CD4-positive, alpha-beta T cell (primary cell): ENCODE results near the gene CYP19A1. TPM values are rescaled to one million over a fixed set of nuclear protein-coding genes. Genes with fewer than 3 reads are reported as not detected.

Source experiments
- ATAC-seq: fragments of 200-7000 bp; cut with Tn5 transposase; one replicate; pipeline ENCODE4 v1.10.0; 2022; ENCODE audit warnings: mild to moderate bottlenecking; ENCODE audit not compliant: poor library complexity
- CTCF ChIA-PET: fragments of 350-600 bp; sonication (Branson Sonifier 250); formaldehyde crosslinking; loops from one replicate; lab custom pipeline; 2021; ENCODE audit warnings: antibody characterized with exemption, inconsistent platforms; lab: Charles Lee
- POLR2A ChIA-PET: fragments of 350-600 bp; sonication (Branson Sonifier 250); formaldehyde crosslinking; loops from one replicate; lab custom pipeline; 2021; ENCODE audit warnings: antibody characterized with exemption, inconsistent platforms; lab: Charles Lee
- DNase-seq, 14 experiments: peaks; one replicate each; pipeline ENCODE4 v3.0.0-alpha.2; 2013 to 2020; ENCODE audit warnings: mixed read lengths in 2 of 14
- H3K27ac ChIP-seq, 2 donors: one replicate each; pipeline versions ENCODE4 v1.5.1 to v1.7.0; 2013; ENCODE audit warnings: low read length in 2 of 2, low read depth in 1 of 2, mild to moderate bottlenecking in 1 of 2
- H3K27me3 ChIP-seq, 2 experiments: 1 replicate in 1 of 2; 2 replicates in 1 of 2; pipeline versions ENCODE4 v1.6.1 to v1.7.0; 2013; ENCODE audit warnings: low read length in 2 of 2, control low read depth in 1 of 2, mild to moderate bottlenecking in 1 of 2, moderate library complexity in 1 of 2; ENCODE audit not compliant: insufficient read depth in 2 of 2, control insufficient read depth in 1 of 2
- H3K36me3 ChIP-seq: one replicate; pipeline ENCODE4 v1.6.1; 2013; ENCODE audit warnings: low read length, control low read depth; ENCODE audit not compliant: insufficient read depth
- H3K4me1 ChIP-seq: one replicate; pipeline ENCODE4 v1.6.1; 2013; ENCODE audit warnings: low read length, control low read depth; ENCODE audit not compliant: insufficient read depth
- H3K4me3 ChIP-seq: one replicate; pipeline ENCODE4 v1.5.1; 2013; ENCODE audit warnings: mild to moderate bottlenecking, low read length, moderate library complexity
- H3K9me3 ChIP-seq, 2 experiments: 1 replicate in 1 of 2; 2 replicates in 1 of 2; pipeline versions ENCODE4 v1.6.1 to v1.7.0; 2013; ENCODE audit warnings: low read length in 2 of 2, mild to moderate bottlenecking in 2 of 2, control low read depth in 1 of 2, moderate library complexity in 1 of 2; ENCODE audit not compliant: control insufficient read depth in 1 of 2, insufficient read depth in 1 of 2
- H3K27ac Mint-ChIP-seq: one replicate; pipeline ENCODE4 v1.8.0; 2020; ENCODE audit warnings: mixed read lengths
- H3K27me3 Mint-ChIP-seq: one replicate; pipeline ENCODE4 v1.8.0; 2021; ENCODE audit warnings: mixed read lengths
- H3K36me3 Mint-ChIP-seq: one replicate; pipeline ENCODE4 v1.8.0; 2021; ENCODE audit warnings: low read depth, mixed read lengths
- H3K4me1 Mint-ChIP-seq: one replicate; pipeline ENCODE4 v1.8.0; 2021; ENCODE audit warnings: low read depth, mixed read lengths
- H3K4me3 Mint-ChIP-seq: one replicate; pipeline ENCODE4 v1.8.0; 2020; ENCODE audit warnings: mild to moderate bottlenecking, mixed read lengths
- H3K9me3 Mint-ChIP-seq: one replicate; pipeline ENCODE4 v1.8.0; 2020; ENCODE audit warnings: mixed read lengths
- CTCF ChIP-seq: fragments of 200-600 bp; IDR thresholded peaks from one replicate; pipeline ENCODE4 v1.8.0; 2022; ENCODE audit warnings: antibody characterized with exemption, mild to moderate bottlenecking
- intact Hi-C, 2 experiments: fragments of 100-400 bp; cut with DNase I in 1 of 2; cut with micrococcal nuclease in 1 of 2; formaldehyde crosslinking; loops; one replicate each; pipeline versions ENCODE4 v1.15.1 to v1.9.0; 2023 to 2025; cut with DNase I, micrococcal nuclease
- total RNA-seq, 174 experiments: library from RNA in 2 of 174; stranded (reverse) in 2 of 174; gene quantifications; one replicate each; pipeline ENCODE4 v1.2.3 and lab custom pipeline; 2021 to 2026

The CYP19A1 gene
- total RNA-seq, 2 experiments from 2014 or later: not detected

- no peaks in the 10 kb centered on the region for H3K4me1 ChIP-seq
- no peak for ATAC-seq
- H3K27me3 ChIP-seq: no peaks in the 10 kb centered on the region
- ChIA-PET CTCF (no interaction called here), POLR2A (no interaction called here)
- no peak for TF ChIP-seq CTCF
- H3K4me3 ChIP-seq: no peak overlapping the region
- Mint-ChIP-seq H3K4me1 (no peaks in the 10 kb centered on the region), H3K27me3 (no peaks in the 10 kb centered on the region), H3K36me3 (no peaks in the 10 kb centered on the region), H3K9me3 (no peaks in the 10 kb centered on the region), H3K27ac (no peak overlapping the region), H3K4me3 (no peak overlapping the region)
- H3K36me3 ChIP-seq: no peaks in the 10 kb centered on the region
- DNase-seq: no peak
- H3K27ac ChIP-seq: no peak overlapping the region
- intact Hi-C loops: no loop called here
- H3K9me3 ChIP-seq: no peaks in the 10 kb centered on the region
Measured at GRCh38 chr15:51311510-51311909, 26.9 kb downstream of the CYP19A1 start.

GRCh38 chr15:51310064-51310463, 28.3 kb downstream of the CYP19A1 start:
- TF ChIP-seq CTCF: no peak
- ATAC-seq (no peak), DNase-seq (no peak)
- H3K4me3 ChIP-seq: no peak overlapping the region
- H3K36me3 ChIP-seq: no peaks in the 10 kb centered on the region
- Mint-ChIP-seq H3K27me3 (peaks cover 3% of the 10 kb centered on the region), H3K4me1 (no peaks in the 10 kb centered on the region), H3K36me3 (no peaks in the 10 kb centered on the region), H3K9me3 (no peaks in the 10 kb centered on the region), H3K27ac (no peak overlapping the region), H3K4me3 (no peak overlapping the region)
- H3K27ac ChIP-seq: no peak overlapping the region
- ChIA-PET CTCF (no interaction called here), POLR2A (no interaction called here)
- intact Hi-C loops: no loop called here
- H3K4me1 ChIP-seq: no peaks in the 10 kb centered on the region
- H3K27me3 ChIP-seq: no peaks in the 10 kb centered on the region
- no peaks in the 10 kb centered on the region for H3K9me3 ChIP-seq

GRCh38 chr15:51307811-51308210, 30.6 kb downstream of the CYP19A1 start:
- DNase-seq (no peak), ATAC-seq (no peak)
- ChIA-PET CTCF (no interaction called here), POLR2A (no interaction called here)
- no peak overlapping the region for H3K27ac Mint-ChIP-seq
- H3K9me3 Mint-ChIP-seq: no peaks in the 10 kb centered on the region
- intact Hi-C loops: no loop called here
- no peaks in the 10 kb centered on the region for H3K27me3 ChIP-seq
- H3K4me3 Mint-ChIP-seq: no peak overlapping the region
- H3K9me3 ChIP-seq: no peaks in the 10 kb centered on the region
- no peaks in the 10 kb centered on the region for H3K36me3 Mint-ChIP-seq
- H3K36me3 ChIP-seq: no peaks in the 10 kb centered on the region
- no peaks in the 10 kb centered on the region for H3K4me1 Mint-ChIP-seq
- H3K4me3 ChIP-seq: no peak overlapping the region
- no peaks in the 10 kb centered on the region for H3K4me1 ChIP-seq
- H3K27ac ChIP-seq: no peak overlapping the region
- no peak for TF ChIP-seq CTCF
- H3K27me3 Mint-ChIP-seq: peaks cover 5% of the 10 kb centered on the region
